Measurements from ENCODE around the gene NFATC2. TPM values are rescaled to one million over a fixed set of nuclear protein-coding genes. Genes with fewer than 3 reads are reported as not detected.
A peak's percentile ranks its signal among the peaks of the same experiment; 100 is the strongest.

NFATC2 gene
- total RNA-seq, 1 donor, result 0.36 TPM

- Histone ChIP-seq H3K36me3 (ENCODE audit: insufficient read depth, low read length) (no peaks in the 10 kb centered on the region), H3K4me3 (ENCODE audit: insufficient read depth, low read length) (no peak overlapping the region), H4K20me1 (ENCODE audit: insufficient read depth, low read length) (no peaks in the 10 kb centered on the region), H3K9me3 (ENCODE audit: low read depth, low read length) (no peaks in the 10 kb centered on the region), H3K4me2 (ENCODE audit: insufficient read depth, low read length) (no peak overlapping the region), H3K79me2 (ENCODE audit: insufficient read depth, low read length) (no peaks in the 10 kb centered on the region), H3K27me3 (ENCODE audit: insufficient read depth, low read length) (no peaks in the 10 kb centered on the region), H2AFZ (ENCODE audit: low read length) (no peak overlapping the region), H3K4me1 (ENCODE audit: insufficient read depth, low read length) (peaks cover 4% of the 10 kb centered on the region), H3K27ac (ENCODE audit: low read depth, low read length) (no peak overlapping the region)
- TF ChIP-seq CTCF (IDR thresholded peaks at IDR 0.05; ENCODE audit: extremely low read depth, low read depth, low read length), result no peak
- DNase-seq (ENCODE audit: insufficient read length, low spot score, missing footprints), result peak; percentile 95
Observed at GRCh38 chr20:51420111-51420510, 122.4 kb downstream of the NFATC2 start.

- Histone ChIP-seq H2AFZ (ENCODE audit: low read length) (no peak overlapping the region), H3K4me3 (ENCODE audit: insufficient read depth, low read length) (no peak overlapping the region), H3K79me2 (ENCODE audit: insufficient read depth, low read length) (no peaks in the 10 kb centered on the region), H3K36me3 (ENCODE audit: insufficient read depth, low read length) (no peaks in the 10 kb centered on the region), H3K4me1 (ENCODE audit: insufficient read depth, low read length) (peaks cover 4% of the 10 kb centered on the region), H3K27me3 (ENCODE audit: insufficient read depth, low read length) (no peaks in the 10 kb centered on the region), H3K9me3 (ENCODE audit: low read depth, low read length) (no peaks in the 10 kb centered on the region), H4K20me1 (ENCODE audit: insufficient read depth, low read length) (no peaks in the 10 kb centered on the region), H3K4me2 (ENCODE audit: insufficient read depth, low read length) (no peak overlapping the region), H3K27ac (ENCODE audit: low read depth, low read length) (no peak overlapping the region)
- no peak for DNase-seq (ENCODE audit: insufficient read length, low spot score, missing footprints)
- no peak for TF ChIP-seq CTCF (IDR thresholded peaks at IDR 0.05; ENCODE audit: extremely low read depth, low read depth, low read length)
Observed at GRCh38 chr20:51419646-51420045, 122.9 kb downstream of the NFATC2 start.

GRCh38 chr20:51419231-51419630 is 123.3 kb downstream of the NFATC2 start:
- Histone ChIP-seq H3K4me1 (ENCODE audit: insufficient read depth, low read length) (peaks cover 4% of the 10 kb centered on the region), H3K27me3 (ENCODE audit: insufficient read depth, low read length) (no peaks in the 10 kb centered on the region), H3K4me3 (ENCODE audit: insufficient read depth, low read length) (no peak overlapping the region), H3K36me3 (ENCODE audit: insufficient read depth, low read length) (no peaks in the 10 kb centered on the region), H2AFZ (ENCODE audit: low read length) (no peak overlapping the region), H3K79me2 (ENCODE audit: insufficient read depth, low read length) (no peaks in the 10 kb centered on the region), H3K9me3 (ENCODE audit: low read depth, low read length) (no peaks in the 10 kb centered on the region), H3K27ac (ENCODE audit: low read depth, low read length) (no peak overlapping the region), H4K20me1 (ENCODE audit: insufficient read depth, low read length) (no peaks in the 10 kb centered on the region), H3K4me2 (ENCODE audit: insufficient read depth, low read length) (no peak overlapping the region)
- TF ChIP-seq CTCF (IDR thresholded peaks at IDR 0.05; ENCODE audit: extremely low read depth, low read depth, low read length), result no peak
- no peak for DNase-seq (ENCODE audit: insufficient read length, low spot score, missing footprints)

- H3K27me3 ChIP-seq (ENCODE audit: insufficient read depth, low read length), result no peaks in the 10 kb centered on the region
- no peak overlapping the region for H3K4me2 ChIP-seq (ENCODE audit: insufficient read depth, low read length)
- H3K36me3 ChIP-seq (ENCODE audit: insufficient read depth, low read length), result no peaks in the 10 kb centered on the region
- no peak overlapping the region for H3K4me3 ChIP-seq (ENCODE audit: insufficient read depth, low read length)
- no peak overlapping the region for H3K27ac ChIP-seq (ENCODE audit: low read depth, low read length)
- no peak overlapping the region for H2AFZ ChIP-seq (ENCODE audit: low read length)
- no peaks in the 10 kb centered on the region for H3K79me2 ChIP-seq (ENCODE audit: insufficient read depth, low read length)
- DNase-seq (ENCODE audit: insufficient read length, low spot score, missing footprints), result no peak
- H4K20me1 ChIP-seq (ENCODE audit: insufficient read depth, low read length), result no peaks in the 10 kb centered on the region
- peaks cover 4% of the 10 kb centered on the region for H3K4me1 ChIP-seq (ENCODE audit: insufficient read depth, low read length)
- no peak for TF ChIP-seq CTCF (IDR thresholded peaks at IDR 0.05; ENCODE audit: extremely low read depth, low read depth, low read length)
- no peaks in the 10 kb centered on the region for H3K9me3 ChIP-seq (ENCODE audit: low read depth, low read length)
Observed at GRCh38 chr20:51418137-51418529, 124.4 kb downstream of the NFATC2 start.
